Vagina (tissue), 2 donors: ENCODE measurements around the gene ELMO1.
"Not testable (repeated sequence)": the region's sequence is repeated elsewhere in the genome, so short reads cannot be mapped to it uniquely, and the experiment has no call there.

Source experiments
- POLR2A ChIP-seq, 2 donors: fragments of 450-650 bp; IDR thresholded peaks; one replicate each; pipeline ENCODE4 v1.6.1; 2017; ENCODE audit warnings: antibody characterized with exemption in 2 of 2, mild to moderate bottlenecking in 2 of 2, moderate library complexity in 2 of 2
- POLR2AphosphoS5 ChIP-seq, 2 donors: sonication (generic); formaldehyde crosslinking; IDR thresholded peaks; one replicate each; pipeline ENCODE4 v1.9.0; 2017; ENCODE audit warnings: antibody characterized with exemption in 2 of 2, mild to moderate bottlenecking in 2 of 2, low read depth in 1 of 2; ENCODE audit not compliant: insufficient read depth in 1 of 2

GRCh38 chr7:36973534-36973933 is 475.1 kb downstream of the ELMO1 start:
- TF ChIP-seq POLR2AphosphoS5 (IDR thresholded peaks at IDR 0.05; ENCODE audit: insufficient read depth in 1 of 2, low read depth in 1 of 2); POLR2A (IDR thresholded peaks at IDR 0.05): not testable (repeated sequence)
